Dedifferentiated amniotic fluid mesenchymal stem cell (primary cell): Measurements from ENCODE around the gene TMEM74B.

ENCODE experiments used
- DNase-seq: peaks from one replicate; pipeline ENCODE4 v3.0.0-alpha.2; 2016; ENCODE audit errors: extremely low spot score

Gene TMEM74B

GRCh38 chr20:1205802-1206201 is 21.0 kb upstream of the TMEM74B start:
- no peak for DNase-seq

GRCh38 chr20:1204576-1204975 is 19.8 kb upstream of the TMEM74B start:
- DNase-seq, result no peak

GRCh38 chr20:1204113-1204512 is 19.3 kb upstream of the TMEM74B start:
- no peak for DNase-seq

- DNase-seq, result no peak
Measured at GRCh38 chr20:1203630-1204029, 18.8 kb upstream of the TMEM74B start.

- DNase-seq, result no peak
Measured at GRCh38 chr20:1202762-1203504, 18.2 kb upstream of the TMEM74B start, which contains the start of gene C20orf202. C20orf202 (plus strand) TSS chr20:1203454; CDS start chr20:1203586, 132 bp downstream.

- DNase-seq, result no peak
Measured at GRCh38 chr20:1199964-1200363, 15.2 kb upstream of the TMEM74B start.

- no peak for DNase-seq
Measured at GRCh38 chr20:1199212-1199873, 14.6 kb upstream of the TMEM74B start.

GRCh38 chr20:1198751-1199150 is 14.0 kb upstream of the TMEM74B start:
- no peak for DNase-seq

GRCh38 chr20:1197801-1198200 is 13.0 kb upstream of the TMEM74B start:
- DNase-seq, result no peak

GRCh38 chr20:1196634-1197033 is 11.9 kb upstream of the TMEM74B start:
- no peak for DNase-seq

GRCh38 chr20:1195226-1195625 is 10.4 kb upstream of the TMEM74B start:
- DNase-seq, result no peak

GRCh38 chr20:1191299-1191698 is 6.5 kb upstream of the TMEM74B start:
- no peak for DNase-seq

- no peak for DNase-seq
Measured at GRCh38 chr20:1190847-1191246, 6.1 kb upstream of the TMEM74B start.

- no peak for DNase-seq
Measured at GRCh38 chr20:1189827-1190226, 5.0 kb upstream of the TMEM74B start.

- no peak for DNase-seq
Measured at GRCh38 chr20:1188347-1188746, 3.6 kb upstream of the TMEM74B start.

- DNase-seq, result no peak
Measured at GRCh38 chr20:1187605-1188171, 2.9 kb upstream of the TMEM74B start.

GRCh38 chr20:1186367-1186991 is 1.7 kb upstream of the TMEM74B start:
- DNase-seq, result no peak

- DNase-seq, result no peak
Measured at GRCh38 chr20:1185790-1186334, 1.1 kb upstream of the TMEM74B start.

GRCh38 chr20:1185316-1185741 is 548 bp upstream of the TMEM74B start:
- DNase-seq, result no peak

- DNase-seq, result no peak
Measured at GRCh38 chr20:1184260-1184637, 532 bp downstream of the TMEM74B start.

- DNase-seq, result no peak
Measured at GRCh38 chr20:1183153-1183552, 1.6 kb downstream of the TMEM74B start.

GRCh38 chr20:1182106-1182505 is 2.7 kb downstream of the TMEM74B start:
- no peak for DNase-seq
